Measurements from ENCODE around the gene CD63. TPM values are rescaled to one million over a fixed set of nuclear protein-coding genes. Genes with fewer than 3 reads are reported as not detected.

Gene CD63
- total and polyA plus RNA-seq, 9 of the 15 experiments (the other 6 are each of a cell fraction or from before 2014, with no cell fraction given), result 313 to 735 (median 433) TPM

DNA sequence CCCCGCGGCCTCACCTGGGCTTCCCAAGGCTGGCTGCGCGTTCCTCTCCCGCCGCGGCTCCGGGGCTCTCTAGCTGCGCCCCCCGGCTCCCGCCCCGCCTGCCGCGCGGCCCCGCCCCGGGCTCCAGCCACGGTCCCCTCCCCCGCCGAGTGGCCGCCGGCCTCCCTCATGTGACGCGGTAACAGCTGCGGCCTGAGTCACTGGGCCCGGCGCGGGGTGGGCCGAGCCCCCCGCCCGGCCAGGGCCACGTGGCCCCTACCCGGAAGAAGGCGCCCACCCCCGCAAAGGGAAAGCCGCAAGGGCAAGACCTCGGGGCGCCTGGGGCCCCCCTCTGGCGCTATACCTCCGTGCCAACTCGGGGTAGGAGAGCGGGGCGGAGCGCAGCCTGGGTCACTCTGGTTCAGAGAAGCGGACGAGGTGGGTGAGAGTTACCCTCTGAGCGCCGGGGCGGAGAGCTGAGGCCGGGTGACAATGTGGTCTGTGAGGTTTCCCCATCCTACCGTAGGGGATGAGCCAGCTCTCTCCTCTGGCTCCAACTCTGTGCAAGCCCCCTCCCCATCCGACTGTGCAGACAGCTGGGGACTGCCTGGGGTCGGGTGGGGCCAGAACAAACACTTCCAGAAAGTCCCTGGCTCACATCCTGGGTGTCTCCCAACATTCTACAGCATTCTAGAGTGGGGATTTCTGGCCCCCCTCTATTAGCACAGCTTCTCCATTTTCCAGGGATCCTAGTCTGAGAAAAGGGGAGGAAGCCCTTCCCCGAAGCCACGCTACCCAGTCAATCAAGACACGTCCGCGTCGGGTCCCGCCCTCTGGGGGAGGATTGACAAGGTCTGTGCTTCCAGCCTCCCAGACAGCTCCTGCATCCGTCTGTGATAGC lies at the start of gene CD63 (continued):
- peak; percentile 86 for TF ChIP-seq ARID4B (CRISPR knock-in tag; IDR thresholded peaks at IDR 0.05)
- peak; percentile 75 for TF ChIP-seq RBM39 (optimal IDR thresholded peaks at IDR 0.05; ENCODE audit: low read depth, low read length)
- no peak for TF ChIP-seq ZBTB43 (CRISPR knock-in tag; IDR thresholded peaks at IDR 0.05)
- no peak for TF ChIP-seq KDM1A (IDR thresholded peaks at IDR 0.05)
- 0 out of 2 replicates have a peak, but pooled peaks have one; percentile 26 for TF ChIP-seq ZNF12 (CRISPR knock-in tag; IDR thresholded peaks at IDR 0.05)
- no peak; the same call in 1 of the 2 replicates for TF ChIP-seq CTBP1 (IDR thresholded peaks at IDR 0.05; ENCODE audit: borderline replicate concordance)
- TF ChIP-seq DIDO1 (tag; IDR thresholded peaks at IDR 0.05; ENCODE audit: low read depth), result no peak
- TF ChIP-seq POLR3A (IDR thresholded peaks at IDR 0.05; ENCODE audit: borderline replicate concordance, extremely low read depth, insufficient read depth, insufficient read length), result no peak
- peak; percentile 54; the same call in 1 of the 2 replicates for TF ChIP-seq HNRNPL (IDR thresholded peaks at IDR 0.05; ENCODE audit: low read depth, low read length)
- peak; percentile 74 to 96; a peak in 3 of 4 replicates for TF ChIP-seq HDAC1 (IDR thresholded peaks at IDR 0.05)
- no peak; the same call in 1 of the 2 replicates for TF ChIP-seq MYNN (IDR thresholded peaks at IDR 0.05)
- no peak for TF ChIP-seq MYNN (CRISPR knock-in tag; IDR thresholded peaks at IDR 0.05)
- no peak for TF ChIP-seq PYGO2 (tag; IDR thresholded peaks at IDR 0.05)
- peak; percentile 89 for TF ChIP-seq ELF4 (CRISPR knock-in tag; IDR thresholded peaks at IDR 0.05)
- 0 out of 2 replicates have a peak, but pooled peaks have one; percentile 40 for TF ChIP-seq THRAP3 (IDR thresholded peaks at IDR 0.05; ENCODE audit: borderline replicate concordance)
- peak; percentile 77 for TF ChIP-seq RB1 (IDR thresholded peaks at IDR 0.05; ENCODE audit: low read depth)
- TF ChIP-seq HDAC8 (tag; IDR thresholded peaks at IDR 0.05), result no peak
- no peak for TF ChIP-seq NFXL1 (CRISPR knock-in tag; IDR thresholded peaks at IDR 0.05)
- no peak for TF ChIP-seq PTBP1 (IDR thresholded peaks at IDR 0.05; ENCODE audit: low read depth, low read length)
- TF ChIP-seq, protein P1, sequence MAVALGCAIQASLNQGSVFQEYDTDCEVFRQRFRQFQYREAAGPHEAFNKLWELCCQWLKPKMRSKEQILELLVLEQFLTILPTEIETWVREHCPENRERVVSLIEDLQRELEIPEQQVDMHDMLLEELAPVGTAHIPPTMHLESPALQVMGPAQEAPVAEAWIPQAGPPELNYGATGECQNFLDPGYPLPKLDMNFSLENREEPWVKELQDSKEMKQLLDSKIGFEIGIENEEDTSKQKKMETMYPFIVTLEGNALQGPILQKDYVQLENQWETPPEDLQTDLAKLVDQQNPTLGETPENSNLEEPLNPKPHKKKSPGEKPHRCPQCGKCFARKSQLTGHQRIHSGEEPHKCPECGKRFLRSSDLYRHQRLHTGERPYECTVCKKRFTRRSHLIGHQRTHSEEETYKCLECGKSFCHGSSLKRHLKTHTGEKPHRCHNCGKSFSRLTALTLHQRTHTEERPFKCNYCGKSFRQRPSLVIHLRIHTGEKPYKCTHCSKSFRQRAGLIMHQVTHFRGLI (CRISPR knock-in tag; IDR thresholded peaks at IDR 0.05), result no peak
- TF ChIP-seq ZKSCAN3 (CRISPR knock-in tag; IDR thresholded peaks at IDR 0.05), result no peak
- TF ChIP-seq ESRRB (CRISPR knock-in tag; IDR thresholded peaks at IDR 0.05; ENCODE audit: borderline replicate concordance), result no peak

Measured in K562 (cell line).